Fibroblast of pulmonary artery (primary cell): ENCODE results near the gene ANGPT4.
"Not testable (repeated sequence)": the region's sequence is repeated elsewhere in the genome, so short reads cannot be mapped to it uniquely, and the experiment has no call there.

ENCODE experiments used
- DNase-seq: peaks from one replicate; pipeline ENCODE4 v3.0.0-alpha.2; 2010; ENCODE audit warnings: low read depth
- H3K4me3 ChIP-seq: replicated peaks from 2 replicates; pipeline ENCODE4 v1.5.1; 2011; ENCODE audit warnings: low read depth, mild to moderate bottlenecking, control low read depth, low read length, moderate library complexity
- TF ChIP-seq, protein P1 (sequence below): IDR thresholded peaks from 2 replicates; pipeline ENCODE4 v1.5.1; 2011; ENCODE audit warnings: mild to moderate bottlenecking, control low read depth, low read length, inconsistent platforms; ENCODE audit errors: missing control alignments

Gene ANGPT4

DNA sequence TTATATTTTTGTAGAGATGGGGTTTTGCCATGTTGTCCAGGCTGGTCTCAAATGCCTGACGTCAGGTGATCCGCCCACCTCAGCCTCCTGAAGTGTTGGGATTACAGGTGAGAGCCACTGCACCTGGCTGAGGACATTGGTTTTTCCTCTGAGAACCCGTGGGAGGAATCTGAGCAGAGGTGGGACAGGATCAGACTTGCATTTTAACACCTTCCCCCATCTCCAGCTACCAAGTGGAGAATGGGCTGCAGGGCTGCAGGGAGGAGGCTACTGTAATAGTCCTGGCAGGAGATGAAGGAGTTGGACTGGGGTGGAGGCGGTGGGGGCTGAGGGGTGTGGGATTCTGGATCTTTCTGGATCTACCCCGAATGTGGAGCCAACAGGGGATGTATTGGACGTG is 58.1 kb downstream of the ANGPT4 start:
- no peak overlapping the region for H3K4me3 ChIP-seq
- DNase-seq: no peak
- TF ChIP-seq, protein P1, sequence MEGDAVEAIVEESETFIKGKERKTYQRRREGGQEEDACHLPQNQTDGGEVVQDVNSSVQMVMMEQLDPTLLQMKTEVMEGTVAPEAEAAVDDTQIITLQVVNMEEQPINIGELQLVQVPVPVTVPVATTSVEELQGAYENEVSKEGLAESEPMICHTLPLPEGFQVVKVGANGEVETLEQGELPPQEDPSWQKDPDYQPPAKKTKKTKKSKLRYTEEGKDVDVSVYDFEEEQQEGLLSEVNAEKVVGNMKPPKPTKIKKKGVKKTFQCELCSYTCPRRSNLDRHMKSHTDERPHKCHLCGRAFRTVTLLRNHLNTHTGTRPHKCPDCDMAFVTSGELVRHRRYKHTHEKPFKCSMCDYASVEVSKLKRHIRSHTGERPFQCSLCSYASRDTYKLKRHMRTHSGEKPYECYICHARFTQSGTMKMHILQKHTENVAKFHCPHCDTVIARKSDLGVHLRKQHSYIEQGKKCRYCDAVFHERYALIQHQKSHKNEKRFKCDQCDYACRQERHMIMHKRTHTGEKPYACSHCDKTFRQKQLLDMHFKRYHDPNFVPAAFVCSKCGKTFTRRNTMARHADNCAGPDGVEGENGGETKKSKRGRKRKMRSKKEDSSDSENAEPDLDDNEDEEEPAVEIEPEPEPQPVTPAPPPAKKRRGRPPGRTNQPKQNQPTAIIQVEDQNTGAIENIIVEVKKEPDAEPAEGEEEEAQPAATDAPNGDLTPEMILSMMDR: no peak

DNA sequence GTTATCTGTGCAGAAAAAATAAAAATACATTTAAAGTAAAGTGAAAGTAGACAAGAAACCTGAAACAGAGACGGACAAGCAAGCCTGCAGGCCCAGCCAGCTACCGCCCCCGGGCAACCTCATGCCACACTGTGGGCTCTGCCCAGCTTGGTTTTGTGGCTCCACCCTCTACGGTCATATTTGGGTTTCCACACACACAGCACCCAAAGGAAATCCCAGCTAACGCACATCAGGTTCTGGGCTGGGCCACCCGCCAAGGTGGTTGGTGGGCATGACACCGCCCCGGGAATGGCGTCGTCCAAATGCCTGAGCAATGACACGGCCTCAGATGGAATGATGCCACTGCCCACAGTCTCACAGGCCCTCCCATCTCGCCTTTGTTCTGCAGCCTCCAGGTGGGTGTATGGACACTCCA is 59.8 kb downstream of the ANGPT4 start:
- no peak overlapping the region for H3K4me3 ChIP-seq

DNA sequence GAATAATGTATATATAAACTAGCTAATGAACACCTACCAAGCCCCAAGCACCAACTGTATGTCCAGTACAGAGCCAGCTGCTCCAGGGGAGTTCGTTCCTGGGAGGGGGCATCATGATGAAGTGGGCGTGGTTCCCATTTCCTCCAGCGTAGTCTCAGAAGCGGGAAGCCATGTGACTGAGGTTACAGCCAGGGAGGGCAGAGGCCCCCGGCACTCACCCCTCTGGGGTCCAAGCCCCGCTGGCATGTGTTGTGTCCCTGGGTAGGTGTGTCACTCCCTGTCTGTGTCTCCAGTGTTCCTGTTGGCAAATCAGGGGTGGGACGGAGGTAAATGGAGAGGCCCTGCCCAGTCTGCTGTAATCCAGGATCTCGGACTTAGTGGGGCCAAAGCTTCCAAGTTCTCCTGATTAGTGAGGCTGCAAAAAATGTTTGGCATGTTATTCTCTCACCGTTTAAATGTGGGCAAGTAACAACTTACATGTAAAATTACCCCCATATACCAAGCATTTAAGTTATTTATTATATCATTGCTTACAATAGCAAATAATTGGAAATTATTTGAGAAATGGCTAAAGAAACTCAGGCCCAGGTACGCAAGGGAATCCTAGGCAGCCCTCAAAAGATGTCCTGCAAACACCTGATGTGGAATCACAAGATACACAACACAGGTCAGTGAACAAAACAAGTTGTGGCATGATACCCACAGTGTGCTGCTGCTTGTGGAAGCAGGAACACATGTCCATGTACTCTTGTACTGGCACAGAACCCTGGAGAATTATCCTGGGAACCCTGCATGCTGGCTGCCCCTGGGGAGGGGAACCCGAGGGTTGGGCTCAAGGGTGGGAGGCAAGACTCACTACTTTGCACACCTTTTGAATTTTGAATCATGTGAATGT is 60.4 kb downstream of the ANGPT4 start:
- TF ChIP-seq, protein P1: no peak
- DNase-seq: no peak
- no peak overlapping the region for H3K4me3 ChIP-seq

More for the DNA sequence above, 59.8 kb downstream of the ANGPT4 start:
- DNase-seq: peak; percentile 68
- TF ChIP-seq, protein P1: no peak

DNA sequence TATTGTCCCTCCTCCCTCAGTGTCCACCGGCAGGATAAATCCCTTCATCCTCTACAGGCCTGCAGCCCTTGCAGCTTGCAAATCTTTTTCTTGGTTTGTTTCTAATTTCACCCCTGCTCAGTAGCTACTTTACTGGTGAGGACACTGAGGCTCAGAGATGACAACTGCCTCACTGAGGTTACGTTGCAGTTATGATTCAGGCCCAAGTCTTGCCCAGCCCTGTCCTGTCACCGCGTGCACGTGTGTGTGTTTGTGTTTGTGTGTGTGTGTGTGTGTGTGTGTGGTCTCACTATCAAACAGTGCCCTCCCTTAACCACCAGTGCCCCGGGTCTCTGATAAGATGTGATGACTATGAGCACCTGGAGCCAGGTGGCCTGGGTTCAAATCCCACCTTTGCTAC is 61.5 kb downstream of the ANGPT4 start:
- TF ChIP-seq, protein P1: no peak
- DNase-seq: no peak

DNA sequence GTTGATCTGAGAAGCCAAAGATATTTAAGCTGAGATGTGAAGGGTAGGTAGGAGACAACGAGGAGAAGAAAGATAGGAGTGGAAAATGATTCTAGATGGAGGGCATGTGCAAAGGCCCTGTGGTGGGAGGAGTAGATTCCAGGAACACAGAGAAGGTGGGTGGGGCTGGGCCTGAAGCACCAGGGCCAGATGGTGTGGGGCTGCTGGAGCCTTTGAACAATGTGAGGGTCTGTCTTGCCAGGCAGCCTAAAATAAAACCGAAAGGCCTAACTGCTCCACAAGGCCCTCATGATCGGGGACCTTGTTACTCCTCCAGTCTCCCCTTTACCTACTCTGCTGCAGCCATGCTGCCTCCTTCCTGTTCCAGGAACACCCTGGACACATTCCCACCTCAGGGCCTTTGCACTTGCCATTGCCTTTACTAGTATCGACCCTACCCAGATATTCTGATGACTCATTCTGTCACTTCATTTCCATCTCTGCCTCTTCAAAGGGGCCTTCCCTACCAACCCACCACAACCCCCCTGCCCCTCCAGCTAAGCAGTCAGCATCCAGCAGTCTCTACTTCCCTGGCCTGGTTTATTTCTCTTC is 62.6 kb downstream of the ANGPT4 start:
- TF ChIP-seq, protein P1: no peak

More for the DNA sequence above, 61.5 kb downstream of the ANGPT4 start:
- no peak overlapping the region for H3K4me3 ChIP-seq

DNA sequence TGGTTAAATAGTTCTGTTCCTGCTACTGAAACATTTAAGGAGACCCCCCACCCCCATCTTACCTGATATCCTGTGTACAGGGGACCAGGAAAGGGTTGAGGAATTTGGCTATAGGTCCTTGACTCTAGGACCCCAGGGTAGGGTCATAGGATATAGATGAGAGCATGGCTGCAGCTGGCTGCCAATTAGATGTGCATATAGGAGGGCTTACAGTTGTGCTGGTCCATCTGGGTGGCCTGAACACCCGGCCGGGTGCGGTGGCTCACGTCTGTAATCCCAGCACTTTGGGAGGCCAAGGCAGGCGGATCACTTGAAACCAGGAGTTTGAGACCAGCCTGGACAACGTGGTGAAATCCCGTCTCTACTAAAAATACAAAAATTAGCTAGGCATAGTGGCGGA is 67.4 kb downstream of the ANGPT4 start:
- not testable (repeated sequence) for H3K4me3 ChIP-seq

More for the DNA sequence above, 62.6 kb downstream of the ANGPT4 start:
- no peak overlapping the region for H3K4me3 ChIP-seq
- no peak for DNase-seq

DNA sequence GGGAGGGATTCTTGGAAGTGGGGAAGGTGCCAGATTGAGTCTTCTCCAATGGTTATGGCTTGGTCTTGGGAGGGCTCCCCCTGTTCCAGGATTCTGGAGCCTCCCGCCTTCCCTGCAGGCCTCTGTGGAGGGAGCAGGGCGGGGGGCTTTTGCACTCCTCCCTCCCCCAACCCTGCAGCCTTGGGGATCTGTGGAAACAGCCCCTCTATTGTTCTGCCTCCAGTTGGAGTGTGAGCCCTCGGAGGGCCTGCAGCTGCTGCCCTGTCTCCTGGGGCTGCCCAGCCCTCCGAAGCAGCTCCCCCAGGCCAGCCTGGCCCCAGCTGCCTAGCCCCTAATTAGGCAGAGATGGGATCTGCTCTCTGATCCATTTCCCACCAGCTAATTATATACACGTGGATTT is 67.9 kb downstream of the ANGPT4 start:
- TF ChIP-seq, protein P1: no peak
- DNase-seq: no peak
- no peak overlapping the region for H3K4me3 ChIP-seq

More for the DNA sequence above, 67.4 kb downstream of the ANGPT4 start:
- DNase-seq: not testable (repeated sequence)
